Astrocyte of the hippocampus (primary cell): Measurements from ENCODE around the gene ARPIN.
"Not testable (repeated sequence)": the region's sequence is repeated elsewhere in the genome, so short reads cannot be mapped to it uniquely, and the experiment has no call there.

Experiments used
- DNase-seq: peaks from one replicate; pipeline ENCODE4 v3.0.0; 2011; ENCODE audit warnings: low read depth, low spot score

Gene ARPIN

DNA sequence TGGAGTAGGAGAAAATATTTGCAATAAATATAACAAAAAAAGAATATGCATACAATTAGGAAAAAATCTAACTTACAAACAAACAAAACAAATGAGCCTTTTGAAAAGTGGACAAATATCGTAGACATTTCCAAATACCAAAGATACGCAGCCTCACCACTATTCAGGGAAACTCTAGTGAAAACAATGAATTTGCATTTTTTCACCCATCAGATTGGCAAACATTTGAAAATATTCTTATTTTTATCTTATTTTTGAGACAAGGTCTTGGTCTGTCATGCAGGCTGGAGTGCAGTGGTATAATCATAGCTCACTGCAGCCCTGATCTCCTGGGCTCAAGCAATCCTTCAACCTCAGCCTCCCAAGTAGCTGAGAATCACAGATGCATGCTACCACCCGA lies 34.4 kb downstream of the ARPIN start:
- no peak for DNase-seq

DNA sequence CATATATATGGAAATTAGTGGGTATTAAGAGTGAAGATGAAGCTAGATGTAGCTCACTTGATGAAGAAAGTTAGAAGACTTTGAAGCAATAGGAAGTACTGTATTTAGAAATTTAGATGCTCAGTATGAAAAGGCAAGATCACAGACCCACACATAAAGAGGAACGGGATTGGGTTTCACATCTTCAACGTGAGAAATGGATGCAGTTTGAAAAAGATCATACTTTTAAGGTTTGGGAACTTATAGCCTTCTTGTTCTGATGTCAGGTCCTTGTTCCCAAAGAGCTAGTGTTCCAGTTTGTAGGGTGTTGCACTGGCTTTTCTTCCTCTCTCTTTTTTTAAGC lies 35.7 kb downstream of the ARPIN start:
- no peak for DNase-seq

DNA sequence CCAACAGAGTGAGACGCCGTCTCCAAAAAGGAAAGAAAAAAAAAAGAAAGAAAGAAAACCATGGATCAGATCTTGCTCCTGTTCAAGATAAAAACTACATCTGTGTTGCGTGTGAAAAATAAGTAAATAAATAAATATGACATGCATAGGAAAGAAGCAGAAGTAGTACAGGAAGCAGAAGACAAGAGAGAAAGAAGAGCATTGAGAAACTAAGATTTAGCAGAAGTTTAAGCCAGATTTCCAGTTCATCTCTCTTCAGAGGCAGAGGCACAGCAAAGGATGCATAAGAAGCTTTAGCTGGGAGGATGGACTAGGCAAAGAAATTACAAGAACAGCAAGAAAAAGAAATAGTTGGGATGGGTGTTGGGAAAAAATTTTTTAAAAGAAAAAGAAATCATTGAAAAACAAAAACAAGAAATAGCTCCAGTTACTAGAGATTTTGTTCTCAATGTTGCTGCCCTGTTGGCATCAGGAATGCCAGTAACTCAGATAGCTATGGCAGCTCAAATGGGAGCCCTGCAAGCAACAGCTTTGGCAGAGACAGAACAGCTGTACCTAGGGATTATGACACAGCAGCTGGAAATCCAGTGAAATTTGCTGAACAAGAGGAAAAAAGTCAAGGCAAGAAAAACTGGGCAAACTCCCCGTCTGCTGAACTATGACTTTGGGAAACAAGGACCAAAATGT lies 36.2 kb downstream of the ARPIN start:
- no peak for DNase-seq

DNA sequence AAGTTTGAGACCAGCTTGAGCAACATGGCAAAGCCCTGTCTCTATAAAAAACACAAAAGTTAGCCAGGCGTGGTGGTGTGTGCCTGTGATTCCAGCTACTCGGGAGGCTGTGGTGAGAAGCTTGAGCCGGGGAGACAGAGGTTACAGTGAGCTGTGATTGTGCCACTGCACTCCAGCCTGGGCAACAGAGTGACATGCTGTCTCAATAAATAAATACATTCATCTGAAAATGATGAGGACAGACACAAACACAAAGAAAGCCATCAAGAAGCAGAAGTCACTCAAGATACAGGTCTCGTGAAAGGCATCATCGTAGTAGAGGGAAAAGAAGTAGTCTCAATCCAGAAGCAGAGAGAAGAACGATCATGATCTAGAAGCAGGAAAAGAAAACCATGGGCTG lies 37.0 kb downstream of the ARPIN start:
- DNase-seq = no peak

DNA sequence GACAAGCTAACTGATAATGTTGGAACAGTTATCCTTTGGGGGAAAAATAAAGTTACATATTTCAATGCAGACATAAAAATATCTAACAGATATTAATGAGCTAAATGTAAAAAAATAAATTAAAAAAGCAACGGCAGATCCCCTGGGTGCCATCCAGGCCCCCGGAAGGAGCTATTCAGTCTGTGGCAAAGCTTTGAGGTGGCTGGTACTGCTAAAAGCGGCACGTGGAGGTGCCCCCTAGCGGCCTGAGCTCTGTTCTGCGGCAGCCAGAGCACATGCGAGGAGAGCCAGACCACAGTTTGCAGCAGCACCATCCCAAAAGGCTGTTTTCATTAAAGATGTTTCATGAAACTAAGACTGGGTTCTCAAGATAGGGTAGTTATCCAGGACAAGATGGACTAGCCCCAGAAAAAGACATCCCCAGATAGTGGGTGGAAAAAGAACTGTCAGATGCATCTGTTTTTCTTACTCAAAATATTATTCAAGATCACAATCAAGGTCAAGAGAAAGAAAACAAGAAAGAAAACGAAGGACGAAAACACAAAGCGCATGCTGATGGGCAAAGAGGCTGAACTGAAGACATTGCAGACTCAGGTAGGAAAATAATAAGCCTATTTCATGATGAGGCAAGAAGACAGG lies 37.7 kb downstream of the ARPIN start:
- peak; percentile 89 for DNase-seq

DNA sequence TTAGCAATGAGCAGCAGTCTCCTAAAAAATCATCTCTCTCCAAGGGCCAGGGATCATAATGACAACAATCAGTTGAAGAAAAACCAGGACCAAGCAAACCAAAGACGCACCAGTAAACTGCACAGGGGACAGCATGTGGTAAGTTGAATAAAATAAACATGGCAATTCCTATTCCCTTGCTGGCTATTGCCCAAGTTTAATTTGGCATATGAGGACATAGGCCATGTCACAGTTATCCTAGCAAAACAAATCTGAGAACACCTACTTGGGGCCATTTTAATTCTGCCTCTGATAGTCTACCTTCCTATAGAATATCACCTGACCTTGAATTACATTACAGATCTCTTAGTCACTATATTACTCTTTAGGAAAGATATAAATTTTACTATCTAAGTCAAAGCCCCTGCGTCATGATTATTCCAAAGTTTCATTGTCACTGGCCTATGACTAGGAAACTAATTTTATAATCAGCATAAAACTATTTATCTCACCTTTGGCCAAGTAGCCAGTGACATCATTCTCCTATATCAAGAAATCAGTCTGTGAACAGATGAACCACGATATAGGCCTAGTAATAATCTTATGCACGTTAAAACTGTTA lies 42.0 kb downstream of the ARPIN start:
- no peak for DNase-seq

DNA sequence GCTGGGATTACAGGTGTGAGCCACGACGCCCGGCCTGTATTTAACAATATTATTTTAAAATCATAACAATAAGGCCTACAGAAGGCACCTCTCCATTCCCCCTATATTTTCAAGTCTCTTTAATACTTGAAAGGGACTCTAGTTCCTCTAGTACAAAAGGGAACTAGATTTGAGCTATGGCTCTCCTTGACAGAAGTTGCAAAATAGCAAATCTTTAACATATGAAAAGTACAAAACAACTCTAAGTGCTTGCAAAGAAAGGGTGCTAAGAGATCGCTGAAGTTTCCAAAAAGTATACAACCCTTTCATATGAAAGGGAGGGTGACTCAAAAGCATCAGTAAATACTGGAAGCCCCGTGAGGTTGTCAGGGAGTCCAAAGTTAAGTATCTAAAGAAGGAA lies 42.7 kb downstream of the ARPIN start:
- no peak for DNase-seq

DNA sequence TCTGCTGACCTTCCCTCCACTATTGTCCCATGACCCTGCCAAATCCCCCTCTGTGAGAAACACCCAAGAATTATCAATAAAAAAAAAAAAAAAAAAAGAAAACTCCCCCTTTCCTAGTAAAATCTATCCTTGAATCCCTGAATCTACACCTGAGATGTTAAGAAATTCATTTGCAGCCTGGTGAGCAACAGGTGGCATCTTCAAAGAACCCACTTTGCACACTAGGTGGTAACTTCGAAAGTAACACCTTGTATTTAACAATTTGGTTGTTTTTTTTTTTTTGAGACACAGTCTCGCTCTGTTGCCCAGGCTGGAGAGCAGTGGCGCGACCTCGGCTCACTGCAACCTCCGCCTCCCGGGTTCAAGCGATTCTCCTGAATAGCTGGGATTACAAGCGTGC lies 43.3 kb downstream of the ARPIN start:
- not testable (repeated sequence) for DNase-seq

DNA sequence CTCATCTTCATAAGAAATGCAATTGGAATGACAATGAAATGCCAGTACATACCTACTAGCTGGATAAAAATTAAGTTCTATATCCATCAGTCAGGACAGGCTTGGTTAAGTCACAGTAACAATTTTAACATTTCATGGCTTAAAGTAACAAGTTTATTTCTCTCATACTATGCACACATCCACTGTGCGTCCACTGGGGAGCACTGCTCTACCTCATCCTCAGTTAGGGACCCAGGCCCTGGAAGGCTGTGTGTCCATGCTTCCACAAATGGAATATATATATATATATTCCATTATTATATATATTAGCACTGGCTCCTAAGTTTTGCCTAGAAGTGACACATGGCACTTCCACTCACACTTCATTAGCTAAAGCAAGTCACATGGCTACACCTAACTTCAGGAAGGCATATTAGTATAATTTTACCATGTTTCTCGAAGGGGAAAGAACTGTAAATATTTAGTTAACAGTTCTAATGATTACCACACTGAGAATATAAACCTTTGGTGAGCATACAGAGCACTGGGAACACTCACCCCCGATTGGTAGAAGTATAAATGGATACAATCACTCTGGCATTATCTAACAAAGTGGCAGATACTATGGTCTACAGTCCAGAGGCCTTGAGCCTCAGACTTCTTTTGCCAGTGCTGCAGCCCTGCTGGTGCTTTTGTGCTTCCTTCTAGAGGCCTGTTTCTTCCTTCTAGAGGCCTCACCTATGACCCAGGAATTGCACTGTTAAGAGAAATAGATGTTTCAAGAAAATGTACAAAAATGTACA lies 47.6 kb downstream of the ARPIN start:
- no peak for DNase-seq

DNA sequence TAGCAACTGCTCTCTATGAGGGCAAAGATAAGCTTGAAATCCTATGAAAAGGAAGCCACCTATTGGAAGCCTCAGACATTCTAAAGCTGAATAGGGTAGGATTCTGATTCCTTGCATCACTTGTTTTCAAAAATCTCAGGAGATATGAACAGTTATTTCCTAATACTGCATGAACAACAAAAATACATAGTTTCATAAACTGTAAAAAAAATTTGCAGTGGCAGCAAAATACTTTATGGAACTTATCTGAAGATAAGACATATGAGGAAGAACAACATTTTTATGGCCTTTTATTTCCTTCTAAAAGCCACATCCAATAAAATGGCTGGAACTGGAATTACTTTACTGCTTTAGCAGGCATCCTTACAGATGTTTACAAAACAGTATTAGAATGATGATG lies 48.8 kb downstream of the ARPIN start:
- DNase-seq = no peak

DNA sequence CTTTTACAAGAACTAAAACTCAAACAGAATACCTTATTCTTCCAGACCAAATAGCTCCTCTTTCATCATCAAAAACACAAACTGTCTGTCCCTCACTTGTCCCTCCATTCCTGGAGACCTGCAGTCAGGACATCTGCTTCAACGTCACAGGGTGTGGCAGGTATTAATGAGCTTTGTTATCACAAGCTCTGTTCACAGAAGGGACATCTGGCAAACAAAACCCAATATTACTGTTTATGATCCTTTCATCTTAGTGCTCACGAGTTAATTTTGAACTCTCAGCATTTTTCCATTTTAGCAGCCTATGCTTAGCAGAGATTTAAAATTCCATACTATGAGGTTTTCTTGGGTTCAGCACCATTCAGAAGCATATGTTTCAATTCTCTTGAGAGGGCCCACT lies 51.9 kb downstream of the ARPIN start:
- DNase-seq = no peak

DNA sequence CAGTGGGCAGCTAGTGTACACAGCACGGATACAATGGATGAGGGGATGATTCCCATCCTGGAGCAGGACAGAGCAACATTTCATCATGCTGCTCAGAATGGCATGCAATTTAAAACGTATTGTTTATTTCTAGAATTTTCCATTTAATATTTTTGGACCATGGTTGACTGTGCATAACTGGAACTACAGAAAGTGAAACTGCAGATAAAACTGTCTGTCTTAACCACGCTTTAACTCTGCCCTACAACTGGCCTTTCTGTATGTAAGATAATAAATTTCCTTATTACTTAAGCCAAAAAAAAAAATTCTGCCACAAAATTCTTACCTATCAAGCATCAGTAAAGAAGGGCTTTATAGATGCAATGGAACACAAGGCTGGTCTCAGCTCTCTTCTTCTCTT lies 52.3 kb downstream of the ARPIN start:
- DNase-seq = no peak

DNA sequence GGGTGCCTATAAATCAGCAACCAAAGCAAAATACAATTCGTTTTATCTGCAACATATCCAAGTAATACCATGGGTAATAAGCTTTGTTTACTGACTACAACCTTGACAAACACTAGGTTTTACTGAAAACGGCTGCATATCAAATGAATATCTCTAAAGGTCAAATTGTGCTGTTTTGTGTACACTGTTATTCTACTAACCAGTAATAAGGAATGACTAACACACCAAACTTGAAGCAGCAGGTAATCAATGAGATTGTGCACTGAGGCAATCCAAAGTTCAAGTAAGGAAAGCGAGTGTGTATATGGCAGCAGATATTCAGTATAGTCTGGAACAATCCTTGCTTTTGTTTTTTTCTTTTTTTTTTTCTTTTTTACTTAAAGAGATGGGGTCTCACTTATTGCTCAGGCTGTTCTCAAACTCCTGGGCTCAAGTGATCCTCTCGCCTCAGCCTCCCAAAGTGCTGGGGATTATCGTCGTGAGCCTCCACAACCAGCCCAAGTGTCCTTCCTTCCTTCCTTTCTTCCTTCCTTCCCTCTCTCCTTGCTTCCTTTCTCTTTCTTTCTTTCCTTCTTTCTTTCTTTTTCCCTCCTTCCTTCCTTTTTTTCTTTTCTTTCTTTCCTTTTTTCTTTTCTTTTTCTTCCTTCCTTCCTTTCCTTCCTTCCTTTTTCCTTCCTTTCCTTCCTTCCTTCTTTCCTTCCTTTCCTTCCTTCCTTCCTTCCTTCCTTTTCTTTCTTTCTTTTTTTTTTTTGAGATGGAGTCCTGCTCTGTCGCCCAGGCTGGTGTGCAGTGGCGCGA lies 53.9 kb downstream of the ARPIN start:
- DNase-seq = no peak

DNA sequence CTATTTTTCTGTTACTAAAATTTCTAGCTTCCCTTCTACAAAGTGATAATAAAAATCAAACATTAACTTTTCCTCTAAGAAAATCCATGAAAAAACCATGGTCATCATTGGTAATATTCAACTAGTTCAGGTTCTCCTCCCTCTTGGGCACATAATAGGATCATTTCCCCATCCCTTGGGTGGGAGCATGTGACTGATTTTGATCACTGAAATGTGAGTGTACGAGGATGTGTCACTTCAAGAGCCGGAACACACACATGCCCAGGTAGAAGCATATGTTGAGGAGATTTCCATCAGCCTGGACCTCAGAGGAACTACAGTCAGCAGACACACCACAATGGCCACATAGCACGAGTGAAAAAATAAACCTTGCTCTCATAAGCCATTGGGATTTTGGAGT lies 55.1 kb downstream of the ARPIN start:
- DNase-seq = no peak

DNA sequence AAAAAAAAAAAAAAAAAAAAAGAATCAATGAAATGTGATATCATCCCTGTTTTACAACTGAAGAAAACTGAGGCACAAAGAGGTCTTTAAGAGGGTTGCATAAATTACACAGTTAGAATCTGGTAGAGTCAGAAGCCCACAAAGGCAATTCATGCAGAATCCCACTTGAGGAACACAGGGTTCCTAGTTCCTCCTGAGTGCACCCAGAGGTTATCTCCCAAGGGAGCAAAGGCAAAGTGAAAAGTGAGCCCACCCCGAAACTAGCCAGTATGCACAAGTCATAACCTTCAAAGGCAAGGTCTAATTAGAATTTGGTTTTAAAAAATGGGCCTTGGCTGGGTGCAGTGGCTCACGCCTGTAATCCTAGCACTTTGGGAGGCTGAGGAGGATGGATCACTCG lies 56.8 kb downstream of the ARPIN start:
- DNase-seq = no peak

DNA sequence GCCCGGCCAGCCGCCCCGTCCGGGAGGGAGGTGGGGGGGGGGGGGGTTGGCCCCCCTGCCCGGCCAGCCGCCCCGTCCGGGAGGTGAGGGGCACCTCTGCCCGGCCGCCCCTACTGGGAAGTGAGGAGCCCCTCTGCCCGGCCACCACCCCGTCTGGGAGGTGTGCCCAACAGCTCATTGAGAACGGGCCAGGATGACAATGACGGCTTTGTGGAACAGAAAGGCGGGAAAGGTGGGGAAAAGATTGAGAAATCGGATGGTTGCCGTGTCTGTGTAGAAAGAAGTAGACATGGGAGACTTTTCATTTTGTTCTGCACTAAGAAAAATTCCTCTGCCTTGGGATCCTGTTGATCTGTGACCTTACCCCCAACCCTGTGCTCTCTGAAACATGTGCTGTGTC lies 57.9 kb downstream of the ARPIN start:
- not testable (repeated sequence) for DNase-seq

DNA sequence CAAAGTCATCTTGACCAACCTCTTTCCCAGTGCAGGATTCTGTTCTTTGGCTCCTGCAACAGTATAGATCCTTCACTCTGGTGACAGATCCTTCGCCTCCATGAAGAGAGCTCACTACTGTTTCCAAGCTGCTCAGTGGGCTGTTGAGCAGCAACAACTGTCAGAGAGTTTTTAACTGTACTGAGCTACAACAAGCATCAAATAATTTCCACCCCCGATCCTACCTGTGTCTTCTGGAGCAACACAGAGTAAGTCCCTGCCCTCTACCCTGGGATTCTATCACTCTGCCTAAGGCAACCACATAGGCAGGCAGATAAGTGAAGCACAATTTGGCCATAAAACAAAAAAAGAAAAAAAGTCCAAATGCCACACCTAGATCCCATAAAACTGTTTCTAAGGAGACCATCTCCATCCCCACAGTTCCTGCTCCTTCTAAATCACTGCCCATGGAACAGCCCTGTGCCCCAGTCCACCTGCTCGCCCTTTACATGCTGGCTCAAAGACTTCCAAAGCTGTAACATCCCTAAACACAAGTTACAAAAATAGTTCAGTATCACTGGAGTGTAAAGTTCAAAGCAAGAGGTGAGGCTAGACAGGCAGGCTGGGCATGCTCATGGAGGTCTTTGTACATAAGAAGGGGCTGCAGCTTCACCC lies 60.3 kb downstream of the ARPIN start:
- no peak for DNase-seq

DNA sequence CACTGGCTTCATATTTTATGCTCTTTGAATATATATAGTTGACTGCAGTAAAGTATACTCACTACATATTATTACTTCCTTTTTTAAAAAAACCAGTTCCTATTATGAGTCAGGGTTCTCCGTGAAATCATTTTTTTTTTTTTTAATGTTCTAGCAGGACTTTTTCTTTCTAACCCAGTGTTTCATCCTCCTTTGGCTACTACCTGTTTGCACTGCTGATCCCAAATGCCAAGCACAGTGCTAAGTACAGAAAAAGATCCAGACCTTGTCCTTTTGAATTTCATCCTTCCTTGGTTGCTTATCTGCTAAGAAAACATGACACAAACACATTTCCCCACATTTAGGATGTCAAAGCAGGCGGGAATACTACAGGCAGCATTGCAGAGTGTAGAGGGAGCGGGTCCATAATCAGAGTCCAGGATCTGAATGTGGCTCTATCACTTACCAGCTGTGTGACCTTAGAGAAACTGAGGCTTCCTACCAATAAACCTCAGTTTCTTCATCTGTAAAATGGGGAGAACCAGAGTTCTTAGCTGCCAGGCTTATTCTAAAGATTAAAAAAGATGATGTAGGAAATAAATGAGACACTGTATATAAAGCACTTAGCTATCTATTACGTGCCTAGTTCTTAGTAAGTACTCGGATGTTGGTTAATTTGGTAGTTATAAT lies 60.9 kb downstream of the ARPIN start:
- no peak for DNase-seq

DNA sequence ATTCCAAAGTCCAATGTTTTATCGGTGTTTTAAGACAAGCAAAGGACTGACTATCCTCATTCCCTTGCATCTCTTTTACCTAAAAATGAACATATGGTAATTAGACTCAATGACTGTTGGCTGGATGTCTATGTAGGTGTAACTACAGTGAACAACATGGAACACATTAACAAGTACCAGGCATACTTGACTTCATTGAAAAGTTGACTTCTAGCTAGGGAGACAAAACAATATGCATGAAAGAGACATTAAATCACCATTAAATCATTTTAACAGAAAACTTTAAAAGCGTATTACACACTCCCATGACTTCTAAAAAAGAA lies 63.8 kb downstream of the ARPIN start:
- no peak for DNase-seq

DNA sequence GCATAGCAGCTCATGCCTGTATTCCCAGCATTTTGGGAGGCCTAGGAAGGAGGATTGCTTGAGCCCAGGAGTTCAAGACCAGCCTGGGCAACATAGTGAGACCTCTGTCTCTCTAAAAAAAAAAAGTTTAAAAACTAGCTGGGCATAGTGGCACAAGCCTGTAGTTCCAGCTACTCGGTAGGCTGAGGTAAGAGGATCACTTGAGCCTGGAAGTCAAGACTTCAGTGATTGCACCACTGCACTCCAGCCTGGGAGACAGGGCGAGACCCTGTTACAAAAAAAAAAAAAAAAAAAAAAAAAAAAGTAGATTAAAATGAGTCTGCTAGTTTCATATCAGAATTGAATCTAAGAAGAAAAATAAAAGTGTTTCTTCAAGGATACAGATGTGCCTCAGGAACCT lies 65.7 kb downstream of the ARPIN start:
- DNase-seq = no peak

DNA sequence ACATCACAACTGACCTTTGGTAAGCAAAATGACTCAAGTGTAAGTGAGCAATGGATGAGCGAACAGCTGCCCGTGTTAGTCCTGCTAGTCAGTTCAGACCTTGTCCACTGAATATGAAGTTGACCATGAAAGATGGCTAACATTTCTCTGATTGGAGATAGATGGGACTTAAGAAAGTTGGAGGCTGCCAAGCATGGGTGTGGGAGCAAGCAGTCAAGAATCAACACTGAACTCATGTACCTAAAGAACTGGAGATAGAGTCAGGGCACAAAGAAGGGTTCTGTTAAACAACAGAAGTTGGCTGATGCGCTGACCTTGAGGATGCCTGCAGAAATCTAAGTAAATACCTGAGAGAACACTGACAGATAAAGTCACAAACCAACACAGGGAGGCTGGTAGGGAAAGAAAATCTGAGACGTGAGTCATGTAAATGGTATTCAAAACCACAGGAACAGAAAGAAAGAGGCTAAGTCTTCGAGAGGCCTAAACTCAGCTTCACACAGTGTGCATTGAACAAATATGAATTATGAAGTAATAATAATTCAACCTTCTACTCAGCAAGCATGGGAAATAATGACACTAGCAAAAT lies 67.4 kb downstream of the ARPIN start:
- DNase-seq = peak; percentile 93
